ENCODE results near the gene HPS1. TPM values are rescaled to one million over a fixed set of nuclear protein-coding genes. Genes with fewer than 3 reads are reported as not detected.

Gene HPS1
- polyA plus RNA-seq, 2 of the 4 experiments (the other 2 are of a cell fraction): 25.1 to 28.2 TPM

- TF ChIP-seq NPAS2 (CRISPR knock-in tag; IDR thresholded peaks at IDR 0.05; ENCODE audit: borderline replicate concordance) (no peak), HDAC2 (IDR thresholded peaks at IDR 0.05) (no peak), EHF (CRISPR knock-in tag; IDR thresholded peaks at IDR 0.05) (no peak), RNF2 (IDR thresholded peaks at IDR 0.05; ENCODE audit: borderline replicate concordance, low read depth) (no peak), CBX8 (IDR thresholded peaks at IDR 0.05) (no peak), HOXA7 (CRISPR knock-in tag; IDR thresholded peaks at IDR 0.05) (no peak), JUNB (IDR thresholded peaks at IDR 0.05) (no peak)
Measured at GRCh38 chr10:98390406-98390805, 56.3 kb downstream of the HPS1 start (continued).

GRCh38 chr10:98389398-98389797, 57.3 kb downstream of the HPS1 start:
- DNase-seq (ENCODE audit: low read depth in 1 of 2, low spot score in 1 of 2): no peak
- TF ChIP-seq RARB (CRISPR knock-in tag; IDR thresholded peaks at IDR 0.05) (no peak), RNF2 (IDR thresholded peaks at IDR 0.05; ENCODE audit: borderline replicate concordance, low read depth) (no peak), SREBF2 (IDR thresholded peaks at IDR 0.05) (no peak), RCOR1 (IDR thresholded peaks at IDR 0.05; ENCODE audit: low read depth, low read length) (no peak), FOXS1 (CRISPR knock-in tag; IDR thresholded peaks at IDR 0.05) (no peak), POLR2A (IDR thresholded peaks at IDR 0.05; ENCODE audit: low read length) (no peak), NR3C1 (IDR thresholded peaks at IDR 0.05) (no peak), MAZ (IDR thresholded peaks at IDR 0.05; ENCODE audit: borderline replicate concordance, low read depth, low read length) (no peak), MAFK (IDR thresholded peaks at IDR 0.05; ENCODE audit: partially characterized antibody) (no peak), RAD21 (conservative IDR thresholded peaks at IDR 0.05 in 1 of 2, IDR thresholded peaks at IDR 0.05 in 1 of 2) (no peak)
- no peak overlapping the region for H3K4me3 ChIP-seq
- ChIA-PET CTCF (no interaction called here), POLR2A (no interaction called here)
- ATAC-seq: no peak
- no peak overlapping the region for H3K27ac ChIP-seq
- H3K4me1 ChIP-seq: no peaks in the 10 kb centered on the region
- no peak overlapping the region for H3K4me2 ChIP-seq
- no peak for FAIRE-seq
- 63% methylated on average over 6 of the region's 6 CpGs for WGBS (ENCODE audit: missing lambda C conversion rate)
- H3K9me3 ChIP-seq: no peaks in the 10 kb centered on the region

- H3K27ac ChIP-seq: no peak overlapping the region
- TF ChIP-seq ZNF302 (CRISPR knock-in tag; IDR thresholded peaks at IDR 0.05) (no peak), NR3C1 (IDR thresholded peaks at IDR 0.05) (no peak), HMGXB4 (CRISPR knock-in tag; IDR thresholded peaks at IDR 0.05; ENCODE audit: borderline replicate concordance) (no peak), NFE2L2 (conservative IDR thresholded peaks at IDR 0.05; ENCODE audit: low read length) (no peak), FOSB (CRISPR knock-in tag; IDR thresholded peaks at IDR 0.05) (no peak), BHLHE40 (IDR thresholded peaks at IDR 0.05; ENCODE audit: low read depth, low read length) (no peak), RAD21 (conservative IDR thresholded peaks at IDR 0.05 in 1 of 2, IDR thresholded peaks at IDR 0.05 in 1 of 2) (no peak), E2F6 (IDR thresholded peaks at IDR 0.05; ENCODE audit: borderline replicate concordance, low read depth) (no peak), PBX3 (IDR thresholded peaks at IDR 0.05) (no peak), ELK1 (IDR thresholded peaks at IDR 0.05; ENCODE audit: low read depth, low read length) (no peak), TFCP2L1 (CRISPR knock-in tag; IDR thresholded peaks at IDR 0.05) (no peak), KDM1A (IDR thresholded peaks at IDR 0.05; ENCODE audit: low read depth) (no peak), ZSCAN20 (CRISPR knock-in tag; IDR thresholded peaks at IDR 0.05) (no peak)
- no peak overlapping the region for H3K4me2 ChIP-seq
- WGBS (ENCODE audit: missing lambda C conversion rate): 82% methylated on average over 10 of the region's 13 CpGs
- DNase-seq (ENCODE audit: low read depth in 1 of 2, low spot score in 1 of 2) (no peak), FAIRE-seq (no peak), ATAC-seq (peak in 1 of 2 experiments; percentile 58; a peak in 3 of 6 replicates)
- ChIA-PET POLR2A (no interaction called here), CTCF (no interaction called here)
- H3K4me3 ChIP-seq: no peak overlapping the region
- H3K4me1 ChIP-seq: peaks cover 5% of the 10 kb centered on the region; the same call in 1 of the 3 replicates
- H3K9me3 ChIP-seq: no peaks in the 10 kb centered on the region
Measured at GRCh38 chr10:98388101-98388655, 58.6 kb downstream of the HPS1 start.

All from A549 (cell line).